Sigmoid colon (tissue), 4 donors: ENCODE measurements around the gene PSG7.
"Not testable (repeated sequence)": the region's sequence is repeated elsewhere in the genome, so short reads cannot be mapped to it uniquely, and the experiment has no call there.

ENCODE experiments used
- CTCF ChIP-seq, 4 experiments: fragments of 450-650 bp in 3 of 4; fragments of 200-600 bp in 1 of 4; IDR thresholded peaks; one replicate each; pipeline ENCODE4 v1.5.1; 2016 to 2019; ENCODE audit warnings: antibody characterized with exemption in 4 of 4, mild to moderate bottlenecking in 3 of 4, moderate library complexity in 2 of 4
- EP300 ChIP-seq, 4 donors: sonication (generic); formaldehyde crosslinking; IDR thresholded peaks; one replicate each; pipeline ENCODE4 v1.6.1; 2017; ENCODE audit warnings: antibody characterized with exemption in 4 of 4
- POLR2A ChIP-seq, 2 donors: fragments of 450-650 bp; IDR thresholded peaks; one replicate each; pipeline ENCODE4 v1.6.1; 2016; ENCODE audit warnings: antibody characterized with exemption in 2 of 2, mild to moderate bottlenecking in 2 of 2, moderate library complexity in 2 of 2
- POLR2AphosphoS5 ChIP-seq, 4 donors: sonication (generic); formaldehyde crosslinking; IDR thresholded peaks; one replicate each; pipeline ENCODE4 v1.6.1; 2017; ENCODE audit warnings: antibody characterized with exemption in 4 of 4

DNA sequence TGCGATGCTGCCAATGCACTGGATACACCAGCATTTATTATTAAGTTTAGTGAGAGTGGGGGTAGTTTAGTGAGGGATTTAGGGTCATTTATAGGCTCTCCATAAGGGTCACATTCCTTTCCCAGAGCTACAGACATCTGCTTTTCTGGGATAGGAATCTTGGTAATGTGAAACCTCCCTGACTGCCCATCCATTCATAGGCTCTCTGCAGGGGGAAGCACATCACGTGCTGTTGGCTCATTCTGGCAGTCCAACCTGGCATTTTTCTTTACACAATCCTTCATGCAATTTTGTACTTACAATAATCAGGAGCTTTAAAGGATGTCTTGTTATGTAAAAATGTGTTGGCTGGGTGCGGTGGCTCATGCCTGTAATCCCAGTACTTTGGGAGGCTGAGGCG is 36.4 kb downstream of the PSG7 start:
- not testable (repeated sequence) for TF ChIP-seq CTCF, POLR2A, POLR2AphosphoS5, EP300 (IDR thresholded peaks at IDR 0.05)
